Fibroblast of peridontal ligament (primary cell): Measurements from ENCODE around the gene ARHGAP32.
"Not testable (repeated sequence)": the region's sequence is repeated elsewhere in the genome, so short reads cannot be mapped to it uniquely, and the experiment has no call there.

ENCODE experiments used
- DNase-seq: peaks from one replicate; pipeline ENCODE4 v3.0.0-alpha.2; 2010; ENCODE audit errors: extremely low read depth

ARHGAP32 gene

GRCh38 chr11:129202646-129203045 is 10.5 kb upstream of the ARHGAP32 start:
- no peak for DNase-seq

DNA sequence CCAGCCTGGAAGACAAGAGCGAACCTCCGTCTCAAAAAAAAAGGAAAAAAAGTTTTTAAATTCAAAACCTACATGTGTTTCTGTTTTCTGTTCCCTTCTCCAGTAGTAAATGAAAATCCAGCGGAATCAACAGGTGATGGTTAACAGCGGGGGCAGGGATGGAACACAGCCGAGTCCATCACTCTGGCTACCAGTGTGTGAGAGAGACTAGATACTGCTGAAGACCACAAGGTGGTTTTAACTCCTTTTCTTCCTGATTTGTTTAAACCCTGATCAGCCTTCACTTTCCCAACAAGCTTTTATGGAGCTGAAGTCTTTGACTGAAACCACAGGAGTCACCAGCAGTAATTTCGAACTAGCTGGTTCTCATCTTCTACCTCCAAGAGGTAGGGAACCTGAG is 3.6 kb upstream of the ARHGAP32 start:
- DNase-seq = no peak

- no peak for DNase-seq
Measured at GRCh38 chr11:129191649-129192048, 476 bp downstream of the ARHGAP32 start.

DNA sequence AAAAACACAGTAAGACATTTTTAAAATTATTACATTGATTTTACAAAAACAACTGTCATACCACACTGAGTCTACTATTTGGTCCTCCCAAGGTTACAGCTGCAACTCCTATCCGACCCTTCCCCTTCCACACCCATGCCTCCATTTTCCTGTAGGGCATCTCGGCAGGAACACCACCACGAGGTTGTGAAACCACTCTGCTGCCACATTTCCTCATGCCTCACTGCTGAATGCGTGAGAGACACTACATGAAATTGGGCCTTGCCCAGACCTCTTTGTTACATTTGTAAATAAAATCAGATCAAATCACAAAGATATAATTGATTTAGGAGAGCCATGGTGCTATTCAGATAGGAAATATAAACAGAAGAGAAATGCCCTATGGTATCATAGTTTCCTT is 2.0 kb downstream of the ARHGAP32 start:
- DNase-seq = peak; percentile 57

DNA sequence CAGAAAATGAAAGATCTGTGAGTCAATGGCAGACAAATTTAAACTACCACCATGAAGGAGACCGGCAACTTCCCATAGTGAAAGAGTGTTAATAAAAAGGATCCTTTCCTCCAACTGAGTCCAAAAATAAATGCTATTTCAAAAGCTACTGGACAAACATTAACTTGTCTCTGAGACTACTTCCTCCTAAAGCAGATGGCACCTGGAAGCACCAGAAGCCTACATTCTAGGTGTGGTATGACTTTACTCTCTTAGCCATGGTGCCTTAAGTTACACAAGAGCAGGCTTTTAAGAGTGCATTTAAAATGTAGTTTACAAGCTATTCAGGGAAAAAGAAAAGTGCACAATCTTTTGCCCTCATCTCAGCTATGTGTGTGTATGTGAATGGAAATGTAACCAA is 2.5 kb downstream of the ARHGAP32 start:
- no peak for DNase-seq

GRCh38 chr11:129185082-129185481 is 7.0 kb downstream of the ARHGAP32 start:
- not testable (repeated sequence) for DNase-seq

GRCh38 chr11:129184581-129184980 is 7.5 kb downstream of the ARHGAP32 start:
- DNase-seq = no peak

DNA sequence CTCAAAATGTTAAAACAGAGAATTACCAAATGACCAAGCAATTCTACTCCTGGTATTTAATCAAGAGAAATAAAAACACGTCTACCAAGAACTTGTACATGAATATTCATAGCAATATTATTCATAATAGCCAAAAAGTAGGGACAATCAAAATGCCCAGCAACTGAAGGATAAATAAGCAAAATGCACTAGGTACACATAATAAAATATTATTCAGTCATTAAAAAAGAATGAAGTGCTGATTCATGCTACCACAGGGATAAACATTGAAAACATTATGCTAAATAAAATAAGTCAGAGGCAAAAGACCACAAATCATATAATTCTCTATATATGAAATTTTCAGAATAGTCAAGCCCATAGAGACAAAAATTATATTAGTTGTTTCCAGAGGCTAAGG is 24.8 kb downstream of the ARHGAP32 start:
- DNase-seq = no peak

DNA sequence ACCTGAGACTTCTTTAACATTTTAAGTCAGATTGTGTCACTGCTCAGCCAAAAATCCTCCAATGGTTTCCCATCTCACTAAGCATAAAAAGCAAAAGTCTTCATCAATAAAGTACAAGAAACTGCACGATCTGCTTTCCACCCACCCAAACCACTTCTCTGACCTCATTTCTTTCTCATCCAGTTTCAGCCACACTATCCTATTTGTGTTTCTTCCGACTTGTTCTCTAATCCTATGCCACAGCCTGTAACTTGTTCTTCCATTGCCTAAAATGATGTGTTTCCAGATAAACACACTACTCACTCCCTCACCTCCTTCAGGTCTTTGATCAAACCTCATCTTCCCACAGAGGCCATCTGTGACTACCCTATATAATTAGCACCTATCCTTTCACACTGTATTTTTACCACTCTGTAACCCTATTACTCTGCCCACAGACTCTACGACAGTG is 28.4 kb downstream of the ARHGAP32 start:
- DNase-seq = no peak

DNA sequence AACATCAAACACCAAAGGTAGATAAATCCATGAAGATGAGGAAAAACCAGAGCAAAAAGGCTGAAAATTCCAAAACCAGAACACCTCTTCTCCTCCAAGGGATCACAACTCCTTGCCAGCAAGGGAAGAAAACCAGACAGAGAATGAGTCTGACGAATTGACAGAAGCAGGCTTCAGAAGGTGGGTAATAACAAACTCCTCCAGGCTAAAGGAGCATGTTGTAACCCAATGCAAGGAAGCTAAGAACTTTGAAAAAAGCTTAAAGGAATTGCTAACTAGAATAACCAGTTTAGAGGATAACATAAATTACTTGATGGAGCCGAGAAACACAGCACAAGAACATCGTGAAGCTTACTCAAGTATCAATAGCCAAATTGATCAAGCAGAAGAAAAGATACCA is 35.0 kb downstream of the ARHGAP32 start:
- not testable (repeated sequence) for DNase-seq

DNA sequence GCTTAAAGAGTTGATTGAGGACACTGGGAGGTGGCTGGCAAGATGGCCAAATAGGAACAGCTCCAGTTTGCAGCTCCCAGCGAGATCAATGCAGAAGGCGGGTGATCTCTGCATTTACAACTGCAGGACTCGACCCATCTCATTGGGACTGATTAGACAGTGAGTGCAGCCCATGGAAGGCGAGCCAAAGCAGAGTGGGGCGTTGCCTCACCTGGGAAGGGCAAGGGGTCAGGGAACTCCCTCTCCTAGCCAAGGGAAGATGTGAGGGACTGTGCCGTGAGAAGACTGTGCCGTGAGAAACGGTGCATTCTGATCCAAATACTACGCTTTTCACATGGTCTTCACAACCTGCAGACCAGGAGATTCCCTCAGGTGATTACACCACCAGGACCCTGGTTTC is 36.4 kb downstream of the ARHGAP32 start:
- no peak for DNase-seq

GRCh38 chr11:129148487-129148886 is 43.6 kb downstream of the ARHGAP32 start:
- no peak for DNase-seq

GRCh38 chr11:129146191-129146590 is 45.9 kb downstream of the ARHGAP32 start:
- DNase-seq = peak; percentile 19

GRCh38 chr11:129145276-129145675 is 46.8 kb downstream of the ARHGAP32 start:
- no peak for DNase-seq

GRCh38 chr11:129144256-129144655 is 47.9 kb downstream of the ARHGAP32 start:
- DNase-seq = no peak

DNA sequence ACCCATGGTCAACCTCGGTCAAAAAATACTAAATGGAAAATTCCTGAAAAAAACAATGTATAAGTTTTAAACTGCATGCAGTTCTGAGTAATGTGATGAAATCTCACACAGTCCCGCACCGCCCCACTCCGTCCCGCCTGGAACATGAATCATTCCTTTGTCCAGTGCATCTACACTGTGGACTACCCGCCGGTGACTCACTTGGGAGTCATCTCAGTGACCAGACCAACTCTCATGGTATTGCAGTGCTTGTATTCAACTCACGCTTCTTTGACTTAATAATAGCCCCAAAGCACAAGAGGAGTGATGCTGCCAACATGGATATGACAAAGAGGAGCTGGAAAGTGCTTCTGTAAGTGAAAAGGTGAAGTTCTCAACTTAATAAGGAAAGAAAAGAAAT is 48.8 kb downstream of the ARHGAP32 start:
- DNase-seq = peak; percentile 96

- peak; percentile 13 for DNase-seq
Measured at GRCh38 chr11:129141748-129142523, 50.2 kb downstream of the ARHGAP32 start.

GRCh38 chr11:129131316-129131715 is 60.8 kb downstream of the ARHGAP32 start:
- DNase-seq = no peak

GRCh38 chr11:129128881-129129620 is 63.1 kb downstream of the ARHGAP32 start:
- DNase-seq = not testable (repeated sequence)

DNA sequence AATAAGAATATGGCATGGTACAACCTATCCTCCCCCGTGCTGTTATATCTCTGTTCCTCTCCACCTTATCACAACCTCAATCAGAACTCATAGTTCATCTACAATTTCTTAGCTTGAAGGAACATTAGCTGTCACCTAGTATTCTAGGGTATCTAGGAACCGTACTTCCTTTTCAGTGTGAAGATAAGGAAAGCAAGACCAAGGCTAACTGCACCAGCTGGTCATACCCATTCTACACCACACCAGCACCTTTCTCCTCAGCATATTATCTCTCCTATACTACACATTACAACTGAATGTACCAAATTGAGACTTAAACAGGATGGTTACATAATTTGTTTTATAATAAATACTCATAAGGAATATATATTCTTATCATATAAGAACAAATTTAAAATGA is 73.1 kb downstream of the ARHGAP32 start:
- no peak for DNase-seq

DNA sequence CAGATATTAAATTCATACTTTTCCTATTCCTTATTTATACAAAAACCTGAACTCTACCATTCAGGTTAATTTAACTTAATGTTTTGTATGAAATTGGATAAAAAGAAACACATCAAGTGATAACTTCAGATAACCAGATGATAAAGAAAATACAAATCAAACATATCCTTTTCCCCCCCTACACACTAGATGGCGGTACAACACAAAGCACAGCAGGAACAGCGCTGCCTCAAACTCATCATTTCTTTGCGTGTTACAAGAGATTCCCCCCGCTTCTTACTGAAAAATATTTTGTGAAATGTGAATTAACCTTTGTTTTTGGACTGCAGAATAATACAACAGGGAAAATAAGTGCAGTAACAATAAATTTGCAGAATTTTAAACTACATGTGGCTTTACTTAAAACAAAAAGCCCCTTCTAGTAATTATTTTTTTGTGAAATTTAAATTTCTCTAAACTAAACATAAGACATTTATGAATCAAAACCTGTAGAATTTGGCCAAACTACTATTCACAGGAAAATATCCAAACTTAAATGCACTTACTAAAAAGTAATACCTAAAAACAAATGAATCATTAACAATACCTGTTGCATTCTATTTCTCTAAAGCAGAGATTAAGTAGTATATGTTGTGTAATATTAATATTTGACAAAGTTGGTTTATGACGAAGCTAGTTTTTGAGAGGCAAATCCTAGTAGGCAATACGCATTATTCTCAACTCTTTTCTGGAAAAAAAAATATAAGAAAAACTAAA is 74.4 kb downstream of the ARHGAP32 start:
- DNase-seq = peak; percentile 88
